Large intestine (tissue), 12 donors: Measurements from ENCODE around the gene PDIA5. TPM values are rescaled to one million over a fixed set of nuclear protein-coding genes. Genes with fewer than 3 reads are reported as not detected.

Source experiments
- DNase-seq, 2 donors: peaks; one replicate each; pipeline versions ENCODE4 v3.0.0 to v3.0.0-alpha.2; 2013
- H3K27ac ChIP-seq: one replicate; pipeline ENCODE4 v1.5.1; 2013; ENCODE audit warnings: low read length
- H3K27me3 ChIP-seq: 2 replicates; pipeline ENCODE4 v1.6.1; 2013; ENCODE audit warnings: low read length; ENCODE audit not compliant: control insufficient read depth, insufficient read depth
- H3K36me3 ChIP-seq: 2 replicates; pipeline ENCODE4 v1.6.1; 2013; ENCODE audit warnings: low read length; ENCODE audit not compliant: control insufficient read depth, insufficient read depth
- H3K4me1 ChIP-seq: one replicate; pipeline ENCODE4 v1.6.1; 2013; ENCODE audit warnings: low read length; ENCODE audit not compliant: control insufficient read depth, insufficient read depth
- H3K4me3 ChIP-seq: one replicate; pipeline ENCODE4 v1.5.1; 2013; ENCODE audit warnings: low read length
- H3K9me3 ChIP-seq: one replicate; pipeline ENCODE4 v1.6.1; 2013; ENCODE audit warnings: mild to moderate bottlenecking, low read depth, low read length, moderate library complexity; ENCODE audit not compliant: control insufficient read depth
- WGBS: methylation state at CpG from one replicate; pipeline ENCODE4 v1.1.5; 2013; ENCODE audit warnings: low lambda C conversion rate; ENCODE audit not compliant: insufficient coverage; 5-methylcytosine and 5-hydroxymethylcytosine counted together
- long read RNA-seq, 11 donors: transcript quantifications; one replicate each; lab custom pipeline, GENCODE V29; 2026
- polyA plus RNA-seq: library from polyadenylated mRNA; unstranded; fragments of 120-200 nt; gene quantifications from one replicate; pipeline ENCODE4 v1.2.1, GENCODE V29; 2013

The PDIA5 gene
- 39.6 TPM for polyA plus RNA-seq
- long read RNA-seq, donor 1, transcript PDIA5-201 (17 exons, 1,799 nt) = major isoform, 5 of 5 reads
- long read RNA-seq, donor 1, partial matches to known transcripts = 0 of 5 reads
- long read RNA-seq, donor 1, other reads (novel, unspliced or antisense) = 0 of 5 reads
- long read RNA-seq, donor 2, transcript PDIA5-201 (17 exons, 1,799 nt) = major isoform, 13 of 18 reads
- long read RNA-seq, donor 2, partial matches to known transcripts = 5 of 18 reads
- long read RNA-seq, donor 2, other reads (novel, unspliced or antisense) = 0 of 18 reads
- long read RNA-seq, donor 3 = 0 reads
- long read RNA-seq, donor 4, partial matches to known transcripts = 0 of 4 reads
- long read RNA-seq, donor 4, other reads (novel, unspliced or antisense) = 0 of 4 reads
- long read RNA-seq, donor 5, partial matches to known transcripts = 0 of 2 reads
- long read RNA-seq, donor 5, other reads (novel, unspliced or antisense) = 0 of 2 reads
- long read RNA-seq, donor 6, transcript PDIA5-201 (17 exons, 1,799 nt) = major isoform, 9 of 10 reads
- long read RNA-seq, donor 6, partial matches to known transcripts = 0 of 10 reads
- long read RNA-seq, donor 6, other reads (novel, unspliced or antisense) = 0 of 10 reads
- long read RNA-seq, donor 7, partial matches to known transcripts = 0 of 2 reads
- long read RNA-seq, donor 7, other reads (novel, unspliced or antisense) = 0 of 2 reads
- long read RNA-seq, donor 8, transcript PDIA5-201 (17 exons, 1,799 nt) = major isoform, 13 of 13 reads
- long read RNA-seq, donor 8, partial matches to known transcripts = 0 of 13 reads
- long read RNA-seq, donor 8, other reads (novel, unspliced or antisense) = 0 of 13 reads
- long read RNA-seq, donor 9, transcript PDIA5-201 (17 exons, 1,799 nt) = major isoform, 13 of 13 reads
- long read RNA-seq, donor 9, partial matches to known transcripts = 0 of 13 reads
- long read RNA-seq, donor 9, other reads (novel, unspliced or antisense) = 0 of 13 reads
- long read RNA-seq, donor 10, transcript PDIA5-201 (17 exons, 1,799 nt) = major isoform, 6 of 7 reads
- long read RNA-seq, donor 10, partial matches to known transcripts = 0 of 7 reads
- long read RNA-seq, donor 10, other reads (novel, unspliced or antisense) = 0 of 7 reads
- long read RNA-seq, donor 11, transcript PDIA5-201 (17 exons, 1,799 nt) = major isoform, 9 of 9 reads
- long read RNA-seq, donor 11, partial matches to known transcripts = 0 of 9 reads
- long read RNA-seq, donor 11, other reads (novel, unspliced or antisense) = 0 of 9 reads

DNA sequence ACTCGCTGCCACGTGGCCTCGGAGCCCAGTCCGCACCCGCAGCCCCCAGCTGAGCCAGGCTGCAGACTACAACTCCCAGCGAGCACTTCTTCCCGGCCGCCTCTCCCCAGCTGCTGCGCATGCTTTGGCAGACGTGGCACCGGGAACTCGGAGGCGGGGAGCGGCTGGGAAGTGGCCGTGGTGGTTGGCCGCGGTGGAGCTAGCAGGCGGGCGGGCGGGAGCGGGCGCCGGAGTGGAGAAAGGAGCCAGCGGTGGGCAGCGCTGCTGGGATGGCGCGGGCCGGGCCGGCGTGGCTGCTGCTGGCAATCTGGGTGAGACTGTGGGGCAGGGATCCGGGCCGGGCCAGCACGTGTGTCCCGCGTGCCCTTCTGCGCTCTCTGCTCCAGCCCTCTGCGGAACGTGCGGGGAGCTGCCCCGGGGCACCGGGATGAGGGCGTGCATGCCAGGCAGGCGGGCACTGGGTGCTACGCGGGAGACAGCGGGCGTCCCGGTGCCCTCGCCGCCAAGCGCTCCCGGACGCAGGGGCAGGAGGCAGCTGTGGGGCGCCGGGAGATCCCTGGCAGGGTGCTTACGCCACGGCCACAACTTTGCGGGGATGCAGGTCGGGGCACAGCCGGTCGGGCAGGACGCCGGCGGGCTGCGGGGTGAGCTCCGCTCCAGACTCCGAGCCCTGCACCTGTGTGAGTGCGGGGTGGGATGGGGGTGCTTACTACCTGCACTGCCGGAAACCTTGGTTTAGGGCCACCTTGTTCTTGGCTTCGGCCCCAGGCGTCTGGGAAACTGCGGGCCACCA, at the start of gene PDIA5:
Gene PDIA5 (plus strand): TSS at position 130 of the 793 bp plus-strand sequence. CDS start 140 bp downstream, at position 270.
- H3K27me3 ChIP-seq = peaks cover 3% of the 10 kb centered on the region
- peak within 1 kb of the TSS; percentile 55 for H3K27ac ChIP-seq
- peak; percentile 83 to 92 for DNase-seq
- H3K4me3 ChIP-seq = peak within 1 kb of the TSS; percentile 68
- WGBS = no CpG with 5 or more reads among the region's 72 CpGs
- H3K36me3 ChIP-seq = no peaks in the 10 kb centered on the region
- H3K4me1 ChIP-seq = peaks cover 20% of the 10 kb centered on the region
- H3K9me3 ChIP-seq = peaks cover 3% of the 10 kb centered on the region

DNA sequence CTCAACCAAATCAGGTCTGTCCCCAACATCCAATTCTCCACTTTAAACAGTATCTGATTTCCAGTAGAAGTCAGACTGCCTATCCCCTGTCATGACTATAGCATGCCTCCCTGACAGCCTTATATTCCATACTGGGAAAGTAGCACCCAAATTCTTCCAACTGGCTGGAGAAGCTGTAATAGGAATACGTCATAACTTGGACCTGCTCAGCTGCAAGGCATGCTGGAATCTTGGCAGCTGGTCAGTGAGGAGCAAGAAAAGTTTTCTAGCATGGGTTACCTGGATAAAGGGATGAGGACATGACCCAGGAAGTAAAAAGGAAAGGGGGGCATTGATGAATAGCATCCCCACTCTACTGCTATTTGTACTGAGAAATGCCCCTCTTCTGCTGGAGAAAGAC, 48.1 kb upstream of the PDIA5 start:
- peaks cover 46% of the 10 kb centered on the region for H3K27me3 ChIP-seq
- WGBS = no CpG with 5 or more reads among the region's 1 CpG
- DNase-seq = no peak
- H3K4me3 ChIP-seq = no peak overlapping the region
- H3K36me3 ChIP-seq = no peaks in the 10 kb centered on the region
- no peaks in the 10 kb centered on the region for H3K9me3 ChIP-seq
- no peak overlapping the region for H3K27ac ChIP-seq
- no peaks in the 10 kb centered on the region for H3K4me1 ChIP-seq

DNA sequence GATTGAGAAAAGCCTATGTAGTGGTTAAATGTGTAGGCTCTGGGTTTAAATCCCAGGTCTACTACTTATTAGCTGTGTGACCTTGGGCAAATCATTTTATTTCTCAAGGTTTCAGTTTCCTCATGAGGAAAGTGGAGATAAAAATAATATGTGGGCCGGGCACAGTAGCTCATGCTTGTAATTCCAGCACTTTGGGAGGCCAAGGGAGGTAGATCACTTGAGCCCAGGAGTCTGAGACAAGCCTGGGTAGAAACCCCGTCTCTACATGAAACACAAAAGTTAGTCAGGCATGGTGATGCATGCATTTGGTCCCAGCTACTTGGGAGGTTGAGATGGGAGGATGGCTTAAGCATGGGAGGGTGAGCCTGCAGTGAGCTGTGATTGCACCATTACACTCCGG, 47.7 kb upstream of the PDIA5 start:
- Histone ChIP-seq H3K4me3 (no peak overlapping the region), H3K4me1 (no peaks in the 10 kb centered on the region), H3K36me3 (no peaks in the 10 kb centered on the region), H3K27me3 (peaks cover 51% of the 10 kb centered on the region), H3K27ac (no peak overlapping the region), H3K9me3 (no peaks in the 10 kb centered on the region)
- no CpG with 5 or more reads among the region's 3 CpGs for WGBS
- no peak for DNase-seq

DNA sequence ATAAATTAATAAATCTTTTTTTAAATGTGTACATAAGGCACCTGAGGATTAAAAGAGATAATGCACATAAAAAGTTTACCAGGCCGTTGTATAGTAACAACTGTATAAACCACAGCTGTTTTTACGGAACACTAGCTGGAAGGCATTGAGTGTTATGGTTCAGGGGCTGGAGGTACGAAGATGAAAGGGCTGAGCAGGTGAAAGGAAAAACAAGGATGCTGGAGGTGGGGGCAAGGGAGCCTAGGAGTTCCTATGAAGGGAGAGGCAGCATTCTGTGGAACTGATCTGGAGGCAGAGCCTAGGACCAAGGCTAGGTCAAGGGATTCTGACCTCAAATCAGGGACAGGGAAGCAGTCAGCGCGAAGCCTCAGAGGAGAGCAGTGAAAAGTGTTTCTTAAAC, 47.2 kb upstream of the PDIA5 start:
- H3K36me3 ChIP-seq = no peaks in the 10 kb centered on the region
- H3K4me1 ChIP-seq = no peaks in the 10 kb centered on the region
- no peaks in the 10 kb centered on the region for H3K9me3 ChIP-seq
- no peak overlapping the region for H3K27ac ChIP-seq
- H3K27me3 ChIP-seq = peaks cover 55% of the 10 kb centered on the region
- DNase-seq = no peak
- no peak overlapping the region for H3K4me3 ChIP-seq
- WGBS = no CpG with 5 or more reads among the region's 5 CpGs

- Histone ChIP-seq H3K27me3 (peaks cover 61% of the 10 kb centered on the region), H3K4me3 (no peak overlapping the region), H3K36me3 (no peaks in the 10 kb centered on the region), H3K4me1 (no peaks in the 10 kb centered on the region), H3K9me3 (no peaks in the 10 kb centered on the region), H3K27ac (no peak overlapping the region)
- no CpG with 5 or more reads among the region's 3 CpGs for WGBS
- no peak for DNase-seq
Measured at GRCh38 chr3:123020709-123021108, 46.1 kb upstream of the PDIA5 start.

DNA sequence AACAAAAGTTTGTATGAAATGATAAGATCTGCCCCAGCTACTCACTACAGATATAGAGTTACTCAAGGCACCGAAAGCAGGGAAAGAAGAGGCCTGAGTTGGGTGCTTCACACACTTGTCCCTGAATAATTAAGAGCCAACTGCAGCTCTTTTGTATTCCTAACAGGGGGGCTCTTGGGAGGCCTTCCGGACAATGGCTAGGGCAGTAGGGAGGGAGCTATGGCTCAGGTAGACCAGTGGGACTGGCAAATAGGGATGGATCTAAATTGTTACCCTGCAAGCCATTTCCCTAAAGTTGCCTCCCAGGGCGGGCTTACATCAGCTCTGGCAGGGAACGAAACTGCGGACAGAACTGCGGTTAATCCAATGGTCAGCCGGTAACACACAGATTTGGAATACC, 45.4 kb upstream of the PDIA5 start:
- H3K9me3 ChIP-seq = no peaks in the 10 kb centered on the region
- no peak overlapping the region for H3K27ac ChIP-seq
- peaks cover under 1% of the 10 kb centered on the region for H3K4me1 ChIP-seq
- H3K27me3 ChIP-seq = peaks cover 64% of the 10 kb centered on the region
- DNase-seq = no peak
- no CpG with 5 or more reads among the region's 7 CpGs for WGBS
- no peak overlapping the region for H3K4me3 ChIP-seq
- H3K36me3 ChIP-seq = no peaks in the 10 kb centered on the region

GRCh38 chr3:123021996-123022510, 44.8 kb upstream of the PDIA5 start:
- WGBS = no CpG with 5 or more reads among the region's 7 CpGs
- Histone ChIP-seq H3K27me3 (peaks cover 71% of the 10 kb centered on the region), H3K9me3 (peaks cover 5% of the 10 kb centered on the region), H3K4me3 (no peak overlapping the region), H3K27ac (no peak overlapping the region), H3K4me1 (peaks cover 7% of the 10 kb centered on the region), H3K36me3 (no peaks in the 10 kb centered on the region)
- DNase-seq = no peak

GRCh38 chr3:123024056-123024455, 42.8 kb upstream of the PDIA5 start:
- no peak overlapping the region for H3K4me3 ChIP-seq
- no peak overlapping the region for H3K27ac ChIP-seq
- peaks cover 7% of the 10 kb centered on the region for H3K9me3 ChIP-seq
- no peaks in the 10 kb centered on the region for H3K36me3 ChIP-seq
- H3K4me1 ChIP-seq = peaks cover 16% of the 10 kb centered on the region
- peaks cover 79% of the 10 kb centered on the region for H3K27me3 ChIP-seq
- DNase-seq = no peak
- no CpG with 5 or more reads among the region's 1 CpG for WGBS

GRCh38 chr3:123025642-123026521, 40.9 kb upstream of the PDIA5 start:
- Histone ChIP-seq H3K4me3 (peak overlapping the region; percentile 47), H3K4me1 (peaks cover 16% of the 10 kb centered on the region), H3K27ac (no peak overlapping the region), H3K36me3 (no peaks in the 10 kb centered on the region), H3K27me3 (peaks cover 92% of the 10 kb centered on the region), H3K9me3 (peaks cover 9% of the 10 kb centered on the region)
- WGBS = 42% methylated on average over 3 of the region's 33 CpGs
- peak in 1 of 2 donors; percentile 23 for DNase-seq
